ENCODE data around the gene IL12RB2.

DNA sequence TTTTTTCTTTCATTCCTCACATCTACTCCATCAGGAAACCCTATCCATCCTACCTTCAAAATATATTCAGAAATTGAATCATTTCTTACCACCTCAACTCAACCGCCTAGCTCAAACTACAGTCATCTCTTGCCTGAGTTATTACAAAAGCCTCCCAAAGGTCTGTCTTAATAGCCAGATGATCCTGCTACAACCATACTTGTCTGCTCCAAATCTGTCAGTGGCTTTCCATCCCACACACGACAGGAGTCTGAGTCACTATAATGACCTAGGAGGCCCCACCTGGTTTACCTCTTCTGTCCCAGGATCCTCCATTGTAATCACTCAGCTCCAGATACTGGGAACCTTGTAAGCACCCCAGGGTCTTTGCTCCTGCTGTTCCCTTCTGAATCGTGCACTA lies 37.1 kb upstream of the IL12RB2 start:
- TF ChIP-seq, protein P1, sequence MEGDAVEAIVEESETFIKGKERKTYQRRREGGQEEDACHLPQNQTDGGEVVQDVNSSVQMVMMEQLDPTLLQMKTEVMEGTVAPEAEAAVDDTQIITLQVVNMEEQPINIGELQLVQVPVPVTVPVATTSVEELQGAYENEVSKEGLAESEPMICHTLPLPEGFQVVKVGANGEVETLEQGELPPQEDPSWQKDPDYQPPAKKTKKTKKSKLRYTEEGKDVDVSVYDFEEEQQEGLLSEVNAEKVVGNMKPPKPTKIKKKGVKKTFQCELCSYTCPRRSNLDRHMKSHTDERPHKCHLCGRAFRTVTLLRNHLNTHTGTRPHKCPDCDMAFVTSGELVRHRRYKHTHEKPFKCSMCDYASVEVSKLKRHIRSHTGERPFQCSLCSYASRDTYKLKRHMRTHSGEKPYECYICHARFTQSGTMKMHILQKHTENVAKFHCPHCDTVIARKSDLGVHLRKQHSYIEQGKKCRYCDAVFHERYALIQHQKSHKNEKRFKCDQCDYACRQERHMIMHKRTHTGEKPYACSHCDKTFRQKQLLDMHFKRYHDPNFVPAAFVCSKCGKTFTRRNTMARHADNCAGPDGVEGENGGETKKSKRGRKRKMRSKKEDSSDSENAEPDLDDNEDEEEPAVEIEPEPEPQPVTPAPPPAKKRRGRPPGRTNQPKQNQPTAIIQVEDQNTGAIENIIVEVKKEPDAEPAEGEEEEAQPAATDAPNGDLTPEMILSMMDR (IDR thresholded peaks at IDR 0.05), result no peak
- TF ChIP-seq POLR2A (IDR thresholded peaks at IDR 0.05) (no peak), POLR2AphosphoS5 (IDR thresholded peaks at IDR 0.05) (no peak), EP300 (IDR thresholded peaks at IDR 0.05) (no peak)
